ENCODE data around the gene ORAI1.

GRCh38 chr12:121580959-121581685 is 45.2 kb upstream of the ORAI1 start, which contains the start of gene KDM2B:
- TF ChIP-seq CTCF (conservative IDR thresholded peaks at IDR 0.05) (no peak), ZFX (IDR thresholded peaks at IDR 0.05) (no peak)
